Hepatic stellate cell (primary cell): ENCODE data around the gene STPG3.
A peak's percentile ranks its signal among the peaks of the same experiment; 100 is the strongest.

ENCODE experiments used
- DNase-seq: peaks from one replicate; pipeline ENCODE4 v3.0.0; 2011; ENCODE audit warnings: low spot score

STPG3 gene

GRCh38 chr9:137251194-137251461, at the start of gene STPG3:
Gene STPG3, plus strand, starts transcription at chr9:137251286. Its CDS starts 1 bp downstream, at chr9:137251287.
- DNase-seq = no peak

- DNase-seq = no peak
These were observed 48.1 kb upstream of the STPG3 start for GRCh38 chr9:137202966-137203365.

GRCh38 chr9:137204731-137205125, 46.4 kb upstream of the STPG3 start:
- no peak for DNase-seq

- DNase-seq = peak; percentile 97
These were observed 45.7 kb upstream of the STPG3 start, which contains the start of the genes NDOR1 and TMEM203 for GRCh38 chr9:137205126-137206069. Gene NDOR1, plus strand, starts transcription at chr9:137205700. Its CDS starts 78 bp downstream, at chr9:137205778. Gene TMEM203, minus strand, starts transcription at chr9:137205648. Its CDS starts 234 bp downstream, at chr9:137205414.

- DNase-seq = no peak
These were observed 44.5 kb upstream of the STPG3 start for GRCh38 chr9:137206602-137207001.

- DNase-seq = no peak
These were observed 39.6 kb upstream of the STPG3 start for GRCh38 chr9:137211532-137211931.

- no peak for DNase-seq
These were observed 38.6 kb upstream of the STPG3 start for GRCh38 chr9:137212520-137212919.

GRCh38 chr9:137213160-137214060, 37.7 kb upstream of the STPG3 start:
- no peak for DNase-seq

GRCh38 chr9:137214620-137215019, 36.5 kb upstream of the STPG3 start:
- DNase-seq = no peak

- no peak for DNase-seq
These were observed 35.7 kb upstream of the STPG3 start for GRCh38 chr9:137215196-137215986.

- DNase-seq = no peak
These were observed 34.7 kb upstream of the STPG3 start for GRCh38 chr9:137216188-137216965.

GRCh38 chr9:137217276-137218211, 33.5 kb upstream of the STPG3 start:
- peak; percentile 83 for DNase-seq

- DNase-seq = no peak
These were observed 32.8 kb upstream of the STPG3 start for GRCh38 chr9:137218212-137218753.

GRCh38 chr9:137218754-137219271, 32.3 kb upstream of the STPG3 start:
- DNase-seq = peak; percentile 61

GRCh38 chr9:137219757-137220316, 31.2 kb upstream of the STPG3 start:
- no peak for DNase-seq

GRCh38 chr9:137220317-137221094, 30.6 kb upstream of the STPG3 start:
- DNase-seq = no peak

- no peak for DNase-seq
These were observed 30.0 kb upstream of the STPG3 start for GRCh38 chr9:137221095-137221505.

GRCh38 chr9:137221506-137222111, 29.5 kb upstream of the STPG3 start:
- no peak for DNase-seq
